ENCODE results near the gene C1orf167. TPM values are rescaled to one million over a fixed set of nuclear protein-coding genes. Genes with fewer than 3 reads are reported as not detected.

The C1orf167 gene
- total and polyA plus RNA-seq, 2 of the 8 experiments (the other 6 are each of a cell fraction or from before 2014, with no cell fraction given), result 0.70 to 1.3 TPM

DNA sequence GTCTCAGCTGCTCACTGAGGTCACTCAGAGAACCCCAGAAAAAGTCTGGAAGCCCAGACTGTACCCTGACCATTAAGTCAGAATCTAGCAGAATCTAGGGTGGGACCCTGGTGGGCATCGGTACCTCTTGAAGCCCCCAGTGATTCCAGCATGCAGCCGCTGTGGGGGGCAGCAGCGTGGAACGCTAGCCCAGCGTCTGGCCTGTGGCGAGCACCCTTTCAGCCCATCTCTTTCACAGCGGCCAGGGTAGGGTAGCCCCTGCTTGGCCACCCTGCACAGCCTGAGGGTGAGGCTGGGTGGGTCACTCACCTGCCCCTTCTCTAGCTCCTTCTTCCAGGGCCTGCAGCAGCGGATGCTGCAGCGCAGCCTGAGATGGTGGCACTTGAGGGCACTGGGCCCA is 16.3 kb downstream of the C1orf167 start (continued):
- TF ChIP-seq SAP30 (IDR thresholded peaks at IDR 0.05; ENCODE audit: insufficient read depth, insufficient replicate concordance, low read length), result no peak
- TF ChIP-seq BRCA1 (IDR thresholded peaks at IDR 0.05; ENCODE audit: low read depth, low read length), result no peak
